DOHH2 (cell line): ENCODE data around the gene HLA-E.
A peak's percentile ranks its signal among the peaks of the same experiment; 100 is the strongest.

Source experiments
- H3F3A ChIP-seq: fragments of 200-600 bp; sonication (generic), shearing (Covaris generic); 2 replicates; pipeline ENCODE4 v1.6.0; 2016; ENCODE audit warnings: antibody characterized with exemption, mild to moderate bottlenecking; ENCODE audit not compliant: control insufficient read depth, insufficient read depth
- H3K27ac ChIP-seq: fragments of 200-600 bp; sonication (generic); 2 replicates; pipeline ENCODE4 v1.5.1; 2014; ENCODE audit warnings: low read depth, mild to moderate bottlenecking, low read length, moderate library complexity
- H3K27me3 ChIP-seq: fragments of 200-600 bp; sonication (generic); 2 replicates; pipeline ENCODE4 v1.6.1; 2014; ENCODE audit warnings: mild to moderate bottlenecking, low read length, mixed read lengths; ENCODE audit not compliant: control insufficient read depth
- H3K36me3 ChIP-seq: fragments of 200-600 bp; sonication (generic); 2 replicates; pipeline ENCODE4 v1.6.1; 2014; ENCODE audit warnings: mild to moderate bottlenecking, low read length, moderate library complexity, mixed read lengths; ENCODE audit not compliant: control insufficient read depth
- H3K4me1 ChIP-seq: fragments of 200-600 bp; sonication (generic); 2 replicates; pipeline ENCODE4 v1.6.1; 2014; ENCODE audit warnings: mild to moderate bottlenecking, low read length, mixed read lengths; ENCODE audit not compliant: control insufficient read depth
- H3K4me2 ChIP-seq: fragments of 200-600 bp; sonication (generic); 2 replicates; pipeline ENCODE4 v1.6.0; 2014; ENCODE audit warnings: mild to moderate bottlenecking, low read length, moderate library complexity
- H3K4me3 ChIP-seq: fragments of 200-600 bp; sonication (generic); 2 replicates; pipeline ENCODE4 v1.5.1; 2014; ENCODE audit warnings: mild to moderate bottlenecking, low read length, mixed read lengths
- H3K79me2 ChIP-seq: fragments of 200-600 bp; sonication (generic); 2 replicates; pipeline ENCODE4 v1.6.1; 2014; ENCODE audit warnings: mild to moderate bottlenecking, low read length, mixed read lengths; ENCODE audit not compliant: control insufficient read depth
- H3K9me2 ChIP-seq: fragments of 200-600 bp; sonication (generic); replicated peaks from 2 replicates; pipeline ENCODE4 v1.6.1; 2014; ENCODE audit warnings: mild to moderate bottlenecking, low read length, mixed read lengths; ENCODE audit not compliant: control insufficient read depth
- H3K9me3 ChIP-seq: fragments of 200-600 bp; sonication (generic); 2 replicates; pipeline ENCODE4 v1.6.1; 2014; ENCODE audit warnings: antibody characterized with exemption, low read length, mixed read lengths; ENCODE audit not compliant: control insufficient read depth, insufficient read depth
- H4K20me1 ChIP-seq: fragments of 200-600 bp; sonication (generic); 2 replicates; pipeline ENCODE4 v1.6.0; 2014; ENCODE audit warnings: low read depth, mild to moderate bottlenecking, antibody characterized with exemption, low read length, moderate library complexity; ENCODE audit not compliant: control insufficient read depth, insufficient read depth
- CTCF ChIP-seq: fragments of 200-600 bp; sonication (generic); IDR thresholded peaks from one replicate; pipeline ENCODE4 v1.5.1; 2014; ENCODE audit warnings: antibody characterized with exemption, mild to moderate bottlenecking, low read depth, low read length; ENCODE audit not compliant: poor library complexity, severe bottlenecking
- EZH2phosphoT487 ChIP-seq: fragments of 200-600 bp; sonication (generic); IDR thresholded peaks from 2 replicates; pipeline ENCODE4 v1.6.1; 2017; ENCODE audit warnings: borderline replicate concordance, mild to moderate bottlenecking, antibody characterized with exemption, low read length, moderate library complexity, mixed read lengths

HLA-E gene

GRCh38 chr6:30450909-30451841, 38.1 kb upstream of the HLA-E start:
- H3K27me3 ChIP-seq, result peaks cover 84% of the 10 kb centered on the region
- H3K4me1 ChIP-seq, result 0 out of 2 replicates have a peak, but pooled peaks cover 2% of the 10 kb centered on the region

GRCh38 chr6:30452736-30453507, 36.4 kb upstream of the HLA-E start:
- no peak for TF ChIP-seq EZH2phosphoT487
- no peak for TF ChIP-seq CTCF
- Histone ChIP-seq H3F3A (no peaks in the 10 kb centered on the region), H3K27me3 (peaks cover 76% of the 10 kb centered on the region), H3K36me3 (no peaks in the 10 kb centered on the region), H4K20me1 (no peaks in the 10 kb centered on the region), H3K4me3 (no peak overlapping the region), H3K9me2 (no peaks in the 10 kb centered on the region), H3K4me1 (0 out of 2 replicates have a peak, but pooled peaks cover 2% of the 10 kb centered on the region), H3K4me2 (no peak overlapping the region), H3K27ac (no peak overlapping the region), H3K9me3 (no peaks in the 10 kb centered on the region), H3K79me2 (no peaks in the 10 kb centered on the region)

More at GRCh38 chr6:30450909-30451841, 38.1 kb upstream of the HLA-E start:
- no peak overlapping the region for H3K4me2 ChIP-seq
- H3K9me3 ChIP-seq, result no peaks in the 10 kb centered on the region
- H3K27ac ChIP-seq, result no peak overlapping the region
- TF ChIP-seq EZH2phosphoT487 (peak; percentile 54; the same call in 1 of the 2 replicates), CTCF (no peak)
- no peaks in the 10 kb centered on the region for H3K36me3 ChIP-seq
- H4K20me1 ChIP-seq, result no peaks in the 10 kb centered on the region
- no peaks in the 10 kb centered on the region for H3K9me2 ChIP-seq
- no peaks in the 10 kb centered on the region for H3F3A ChIP-seq
- H3K79me2 ChIP-seq, result no peaks in the 10 kb centered on the region
- H3K4me3 ChIP-seq, result no peak overlapping the region

- Histone ChIP-seq H3K27ac (no peak overlapping the region), H3K27me3 (peaks cover 76% of the 10 kb centered on the region), H3K36me3 (no peaks in the 10 kb centered on the region), H3F3A (no peaks in the 10 kb centered on the region), H3K9me3 (no peaks in the 10 kb centered on the region), H3K79me2 (no peaks in the 10 kb centered on the region), H3K4me1 (0 out of 2 replicates have a peak, but pooled peaks cover 2% of the 10 kb centered on the region), H3K4me2 (no peak overlapping the region), H3K4me3 (no peak overlapping the region), H4K20me1 (no peaks in the 10 kb centered on the region), H3K9me2 (no peaks in the 10 kb centered on the region)
- TF ChIP-seq EZH2phosphoT487 (no peak), CTCF (peak; percentile 93)
These were observed 35.7 kb upstream of the HLA-E start for GRCh38 chr6:30453508-30454116.
